CD4-positive, alpha-beta T cell treated with Interleukin-17A for 1 hour (primary cell): ENCODE measurements around the gene CD96.
A peak's percentile ranks its signal among the peaks of the same experiment; 100 is the strongest.
"Not testable (repeated sequence)": the region's sequence is repeated elsewhere in the genome, so short reads cannot be mapped to it uniquely, and the experiment has no call there.

Experiments
- DNase-seq: peaks from one replicate; pipeline ENCODE4 v3.0.0-alpha.2; 2020

Gene CD96

GRCh38 chr3:111629018-111629417 is 87.0 kb downstream of the CD96 start:
- DNase-seq, result not testable (repeated sequence)

DNA sequence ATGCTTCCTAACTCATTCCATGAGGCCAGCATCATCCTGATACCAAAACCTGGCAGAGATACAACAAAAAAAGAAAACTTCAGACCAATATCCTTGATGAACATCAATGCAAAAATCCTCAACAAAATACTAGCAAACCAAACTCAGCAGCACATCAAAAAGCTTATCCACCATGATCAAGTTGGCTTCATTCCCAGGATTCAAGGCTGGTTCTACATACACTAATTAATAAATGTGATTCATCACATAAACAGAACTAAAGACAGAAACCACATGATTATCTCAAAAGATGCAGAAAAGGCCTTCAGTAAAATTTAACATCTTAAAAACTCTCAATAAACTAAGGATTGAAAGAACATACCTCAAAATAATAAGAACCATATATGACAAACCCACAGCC is 88.6 kb downstream of the CD96 start:
- not testable (repeated sequence) for DNase-seq

GRCh38 chr3:111635403-111635802 is 93.4 kb downstream of the CD96 start:
- no peak for DNase-seq

GRCh38 chr3:111636366-111636885 is 94.4 kb downstream of the CD96 start:
- no peak for DNase-seq

- DNase-seq, result no peak
These were observed 97.3 kb downstream of the CD96 start for GRCh38 chr3:111639316-111639715.

GRCh38 chr3:111648991-111649579 is 107.1 kb downstream of the CD96 start:
- DNase-seq, result no peak

- DNase-seq, result no peak
These were observed 108.6 kb downstream of the CD96 start for GRCh38 chr3:111650378-111651275.

- no peak for DNase-seq
These were observed 110.6 kb downstream of the CD96 start for GRCh38 chr3:111652492-111653180.

- no peak for DNase-seq
These were observed 111.8 kb downstream of the CD96 start for GRCh38 chr3:111653766-111654165.

DNA sequence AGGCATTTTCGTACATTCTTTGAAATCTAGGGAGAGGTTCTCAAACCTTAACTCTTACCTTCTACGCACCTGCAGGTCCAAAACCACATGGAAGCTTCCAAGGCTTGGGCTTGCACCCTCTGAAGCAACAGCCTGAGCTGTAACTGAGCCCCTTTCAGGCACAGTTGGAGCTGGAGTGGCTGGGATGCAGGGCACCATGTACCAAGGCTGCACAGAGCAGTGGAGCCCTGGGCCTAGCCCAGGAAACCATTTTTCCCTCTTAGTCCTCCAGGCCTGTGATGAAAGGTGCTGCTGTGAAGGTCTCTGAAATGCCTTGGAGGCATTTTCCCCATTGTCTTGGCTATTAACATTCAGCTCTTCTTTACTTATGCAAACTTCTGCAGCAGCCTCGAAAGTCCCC is 120.0 kb downstream of the CD96 start:
- DNase-seq, result no peak

GRCh38 chr3:111662907-111663306 is 120.9 kb downstream of the CD96 start:
- no peak for DNase-seq

DNA sequence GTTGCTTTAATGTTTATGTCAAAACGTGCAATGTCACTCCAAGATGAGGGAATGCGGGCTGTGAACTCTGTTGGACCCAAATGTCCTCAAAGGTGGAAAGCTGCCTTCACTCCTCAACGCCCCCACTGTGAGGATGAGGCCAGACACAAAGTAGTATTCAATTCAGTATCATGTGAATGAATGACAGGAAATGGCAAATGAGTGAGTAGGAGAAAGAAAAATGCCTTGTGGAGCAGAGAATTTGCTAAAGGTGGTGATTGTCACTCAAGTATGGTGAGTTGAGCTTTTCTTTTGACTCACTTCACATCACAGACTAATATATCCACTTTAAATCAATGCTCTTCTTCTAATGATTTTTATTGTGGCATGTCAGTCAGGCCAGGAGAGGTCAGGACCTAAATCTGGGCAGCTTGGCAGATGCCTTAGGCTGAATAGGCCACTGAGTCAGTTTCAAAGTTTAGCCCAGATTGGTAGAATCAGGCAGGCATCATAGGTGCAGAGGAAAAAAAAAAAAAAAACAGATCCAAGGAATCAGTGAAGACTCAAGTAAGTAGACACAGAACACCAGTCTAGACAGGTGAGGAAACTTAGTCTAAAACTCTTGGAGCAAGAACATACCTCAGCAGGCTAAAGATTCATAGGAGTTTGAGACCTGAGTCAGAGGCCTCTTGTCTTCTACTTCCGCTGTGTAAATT is 124.2 kb downstream of the CD96 start:
- DNase-seq, result no peak

- DNase-seq, result peak; percentile 13
These were observed 125.2 kb downstream of the CD96 start for GRCh38 chr3:111667170-111667569.

DNA sequence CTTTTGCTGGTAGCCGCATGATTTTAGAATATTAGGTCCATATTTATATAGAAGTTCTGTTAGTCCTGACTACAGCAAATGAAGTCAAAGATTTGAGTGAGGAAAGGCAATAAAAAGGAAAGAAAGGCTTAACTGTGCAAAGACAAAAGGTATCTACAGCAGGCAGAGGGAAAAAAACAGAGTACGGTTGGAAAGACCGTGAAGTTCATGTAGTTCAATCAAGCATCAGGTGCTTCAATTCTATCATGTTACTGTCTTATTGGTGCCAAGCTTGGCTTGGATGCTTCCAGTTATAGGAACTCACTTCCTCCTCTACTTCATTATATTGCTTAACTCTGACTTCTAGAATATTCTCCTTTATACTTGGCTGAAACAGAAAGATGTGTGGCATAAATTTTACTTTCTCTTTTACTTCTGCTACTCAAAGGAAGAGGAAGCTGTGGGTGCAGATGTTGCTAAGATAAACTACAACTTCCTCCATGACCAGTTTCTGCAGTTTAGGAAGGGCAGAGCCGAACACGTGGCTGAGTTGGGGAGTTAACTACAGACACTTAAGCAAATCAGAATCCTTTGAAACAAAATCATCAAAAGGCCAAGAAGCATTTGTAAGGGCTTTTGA is 125.7 kb downstream of the CD96 start:
- DNase-seq, result peak; percentile 91

GRCh38 chr3:111668326-111668725 is 126.3 kb downstream of the CD96 start:
- DNase-seq, result no peak

- peak; percentile 69 for DNase-seq
These were observed 127.0 kb downstream of the CD96 start for GRCh38 chr3:111668888-111669488.

DNA sequence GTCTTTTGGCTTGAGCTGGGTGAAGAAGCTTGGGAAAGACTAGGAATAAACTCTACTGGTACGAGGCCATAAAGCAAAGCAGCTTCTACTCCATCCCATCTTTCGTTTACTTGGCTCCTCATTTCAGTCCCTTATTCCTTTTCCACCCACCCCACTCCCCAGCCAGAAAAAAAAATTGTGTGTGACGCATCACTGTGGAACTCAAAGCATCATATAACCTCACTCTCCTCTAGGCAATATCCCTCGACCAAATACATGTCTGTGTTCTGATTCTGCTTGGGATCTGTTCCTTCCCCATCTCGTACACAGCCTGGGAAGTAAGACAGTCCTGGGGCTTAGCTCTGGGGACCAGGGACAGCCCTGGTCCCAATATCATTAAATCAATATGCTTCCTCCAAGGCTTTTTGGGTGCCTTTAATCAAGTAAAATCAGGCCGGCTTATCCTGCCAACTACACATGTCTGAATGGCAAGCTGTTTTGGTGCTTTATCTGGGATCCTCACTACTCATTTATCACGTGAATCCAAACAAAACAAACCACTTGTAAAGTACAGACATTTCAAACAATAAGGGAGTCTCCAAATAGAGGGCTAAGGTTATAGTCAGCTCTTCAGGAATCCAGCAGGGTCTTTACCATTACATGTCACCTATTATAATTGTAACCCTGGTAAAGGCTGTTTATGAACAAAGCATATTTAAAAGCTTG is 128.1 kb downstream of the CD96 start:
- no peak for DNase-seq

- not testable (repeated sequence) for DNase-seq
These were observed 130.5 kb downstream of the CD96 start for GRCh38 chr3:111672461-111672860.

DNA sequence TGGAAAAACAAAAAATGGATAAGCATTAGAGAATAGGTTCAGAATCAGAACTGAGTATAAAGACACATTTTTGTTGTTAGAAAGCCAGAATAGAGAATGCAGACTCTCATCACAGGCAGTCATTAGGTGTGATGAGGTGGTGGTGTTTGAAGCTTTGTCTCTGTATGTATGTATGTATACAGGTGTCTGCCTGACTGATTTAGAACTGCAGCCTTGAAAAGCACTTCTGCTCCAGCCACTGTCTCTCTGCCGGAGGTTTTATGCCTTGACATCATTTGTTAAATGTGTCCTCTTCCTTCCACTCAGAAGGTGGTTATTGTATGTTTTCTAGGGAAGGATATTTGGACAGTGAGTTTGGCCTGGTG is 133.8 kb downstream of the CD96 start:
- no peak for DNase-seq

DNA sequence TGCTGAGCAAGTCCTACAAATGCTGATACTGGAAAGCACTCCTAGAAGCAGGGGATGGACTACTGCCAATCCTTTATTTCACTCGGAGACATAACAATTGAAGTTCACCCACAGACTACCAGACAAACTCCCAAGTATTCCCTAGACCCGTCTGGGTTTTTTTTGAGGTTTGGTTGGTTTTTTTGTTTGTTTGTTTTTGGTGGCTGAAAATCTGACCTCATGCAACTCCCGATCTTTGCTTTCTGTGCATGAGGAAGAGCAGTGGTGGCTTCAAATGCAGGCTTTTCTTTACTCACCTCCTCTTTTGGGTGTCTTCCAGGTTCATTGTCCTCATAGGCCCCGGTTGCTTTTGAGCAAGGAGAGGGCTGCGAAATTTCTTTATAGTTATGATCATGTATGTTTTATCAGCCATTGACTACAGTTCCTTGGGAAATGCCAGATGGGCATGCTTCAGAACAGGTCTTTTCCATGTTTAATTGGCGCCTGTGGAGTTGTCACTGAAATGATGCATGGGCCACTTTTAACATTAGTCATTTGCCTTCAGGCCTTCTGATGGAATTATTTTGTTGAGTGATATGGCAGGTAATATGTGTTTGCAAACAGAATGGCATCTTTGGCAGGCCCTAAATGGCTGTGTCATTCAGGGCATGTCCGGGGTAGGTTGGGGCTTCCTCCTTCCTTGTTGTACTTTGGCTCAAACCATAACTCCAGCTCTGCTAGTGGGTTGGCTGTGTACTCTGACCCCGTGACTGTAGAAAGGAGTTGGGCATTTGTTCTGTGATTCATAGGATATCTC is 134.4 kb downstream of the CD96 start:
- no peak for DNase-seq

- DNase-seq, result no peak
These were observed 135.0 kb downstream of the CD96 start for GRCh38 chr3:111677007-111677392.
